GM12878 (cell line): Measurements from ENCODE around the gene NNMT. TPM values are rescaled to one million over a fixed set of nuclear protein-coding genes. Genes with fewer than 3 reads are reported as not detected.

Experiments used
- ATAC-seq: fragments of 200-7000 bp; cut with Tn5 transposase; 3 replicates; pipeline ENCODE4 v1.9.1; 2020; ENCODE audit warnings: mild to moderate bottlenecking, moderate library complexity
- BruUV-seq: library from RNA; stranded (reverse); fragments of 400-500 nt; replicated peaks from 2 replicates; lab custom pipeline; 2021; lab: Mats Ljungman, UMichigan
- CTCF ChIA-PET: fragments of 300-600 bp; sonication (Branson Sonifier 250); formaldehyde crosslinking; extraction: SDS; loops from one replicate; lab custom pipeline; 2021; ENCODE audit warnings: inconsistent platforms; lab: Yijun Ruan, JAX
- POLR2A ChIA-PET: fragments of 350-600 bp; formaldehyde crosslinking; extraction: SDS; loops from one replicate; lab custom pipeline; 2021; ENCODE audit warnings: inconsistent platforms; lab: Charles Lee
- RAD21 ChIA-PET: fragments of 300-600 bp; sonication (Branson Sonifier 250); formaldehyde crosslinking; loops from one replicate; lab custom pipeline; 2023; ENCODE audit warnings: antibody characterized with exemption; ENCODE audit not compliant: unreplicated experiment; lab: Charles Lee
- SMC1A ChIA-PET: fragments of 300-600 bp; sonication (Branson Sonifier 250); formaldehyde crosslinking; loops from one replicate; lab custom pipeline; 2023; ENCODE audit not compliant: unreplicated experiment, uncharacterized antibody; lab: Charles Lee
- DNase-seq: peaks from one replicate; pipeline ENCODE4 v3.0.0-alpha.2; 2011; ENCODE audit warnings: low read depth, low spot score
- FAIRE-seq: peaks from 3 replicates; lab custom pipeline; 2011; peaks lifted over from hg19 to GRCh38; lab: Jason Lieb, UNC
- H2AFZ ChIP-seq: 2 replicates; pipeline ENCODE4 v1.6.0; 2011; ENCODE audit warnings: low read depth, low read length, control low read depth; ENCODE audit not compliant: control insufficient read depth
- H3K27ac ChIP-seq: 2 replicates; pipeline ENCODE4 v1.5.1; 2011; ENCODE audit warnings: control low read depth; ENCODE audit not compliant: control insufficient read depth, insufficient read depth
- H3K27me3 ChIP-seq, 2 experiments: replicated peaks in 1 of 2; 2 replicates each; pipeline versions ENCODE4 v1.6.0 to v1.6.1; 2011; ENCODE audit warnings: low read length in 1 of 2; ENCODE audit not compliant: control insufficient read depth in 2 of 2, insufficient read depth in 2 of 2
- H3K36me3 ChIP-seq, 2 experiments: 2 replicates each; pipeline ENCODE4 v1.5.1; 2011; ENCODE audit warnings: low read length in 1 of 2; ENCODE audit not compliant: control insufficient read depth in 2 of 2, insufficient read depth in 2 of 2
- H3K4me1 ChIP-seq: 2 replicates; pipeline ENCODE4 v1.6.1; 2011; ENCODE audit warnings: mild to moderate bottlenecking, low read length, moderate library complexity, mixed read lengths; ENCODE audit not compliant: control insufficient read depth, insufficient read depth
- H3K4me2 ChIP-seq: 2 replicates; pipeline ENCODE4 v1.6.0; 2011; ENCODE audit warnings: control low read depth; ENCODE audit not compliant: control insufficient read depth, insufficient read depth
- H3K4me3 ChIP-seq: fragments of 200-600 bp; sonication (generic); 2 replicates; pipeline ENCODE4 v1.5.1; 2016
- H3K79me2 ChIP-seq: 2 replicates; pipeline ENCODE4 v1.6.0; 2011; ENCODE audit warnings: low read length; ENCODE audit not compliant: control insufficient read depth, insufficient read depth
- H3K9ac ChIP-seq: 2 replicates; pipeline ENCODE4 v1.8.0; 2011; ENCODE audit warnings: low read length, control low read depth, mixed read lengths; ENCODE audit not compliant: control insufficient read depth, insufficient read depth
- H3K9me3 ChIP-seq: replicated peaks from 3 replicates; pipeline ENCODE4 v1.5.1; 2011; ENCODE audit warnings: mild to moderate bottlenecking, low read length; ENCODE audit not compliant: control insufficient read depth, insufficient read depth
- H4K20me1 ChIP-seq: 2 replicates; pipeline ENCODE4 v1.6.0; 2011; ENCODE audit not compliant: control insufficient read depth, insufficient read depth
- CEBPB ChIP-seq, 2 experiments: fragments of 150-350 bp in 1 of 2; IDR thresholded peaks; 2 replicates each; pipeline ENCODE4 v1.6.1; 2012 to 2014; ENCODE audit warnings: low read depth in 2 of 2, low read length in 2 of 2, borderline replicate concordance in 1 of 2, inconsistent platforms in 1 of 2
- CREB1 ChIP-seq: IDR thresholded peaks from 2 replicates; pipeline ENCODE4 v1.6.1; 2012; ENCODE audit warnings: low read depth, mild to moderate bottlenecking, inconsistent platforms
- DPF2 ChIP-seq: fragments of 450-650 bp; IDR thresholded peaks from 2 replicates; pipeline ENCODE4 v1.6.1; 2017; ENCODE audit warnings: mild to moderate bottlenecking
- EGR1 ChIP-seq, 2 experiments: IDR thresholded peaks; 1 replicate in 1 of 2; 2 replicates in 1 of 2; pipeline ENCODE4 v1.6.1; 2011 to 2012; ENCODE audit warnings: low read depth in 2 of 2, low read length in 2 of 2, borderline replicate concordance in 1 of 2, mild to moderate bottlenecking in 1 of 2, moderate library complexity in 1 of 2
- ELK1 ChIP-seq: IDR thresholded peaks from 2 replicates; pipeline ENCODE4 v1.6.1; 2012; ENCODE audit warnings: low read depth, low read length, improper control_type of control experiment
- FOXK2 ChIP-seq: fragments of 450-650 bp; IDR thresholded peaks from 2 replicates; pipeline ENCODE4 v1.6.1; 2017; ENCODE audit warnings: mild to moderate bottlenecking, moderate library complexity
- HCFC1 ChIP-seq: fragments of 150-350 bp; IDR thresholded peaks from 2 replicates; pipeline ENCODE4 v1.6.1; 2014; ENCODE audit warnings: low read length
- KDM1A ChIP-seq: fragments of 200-600 bp; sonication (generic); IDR thresholded peaks from 2 replicates; pipeline ENCODE4 v1.6.1; 2016; ENCODE audit warnings: borderline replicate concordance
- MLLT1 ChIP-seq: fragments of 450-650 bp; IDR thresholded peaks from 2 replicates; pipeline ENCODE4 v1.6.1; 2016; ENCODE audit warnings: mild to moderate bottlenecking
- NRF1 ChIP-seq: conservative IDR thresholded peaks from 2 replicates; pipeline ENCODE4 v1.6.1; 2011; ENCODE audit warnings: mild to moderate bottlenecking, low read depth, low read length, improper control_type of control experiment
- POLR2AphosphoS5 ChIP-seq: IDR thresholded peaks from 2 replicates; pipeline ENCODE4 v1.6.1; 2011; ENCODE audit warnings: mild to moderate bottlenecking, low read length, inconsistent platforms
- POU2F2 ChIP-seq: IDR thresholded peaks from 3 replicates; pipeline ENCODE4 v1.6.1; 2011; ENCODE audit warnings: low read depth, mild to moderate bottlenecking, low read length, borderline replicate concordance
- RFX5 ChIP-seq: IDR thresholded peaks from 2 replicates; pipeline ENCODE4 v1.6.1; 2011; ENCODE audit warnings: low read depth, low read length, improper control_type of control experiment
- SIN3A ChIP-seq: IDR thresholded peaks from 2 replicates; pipeline ENCODE4 v1.6.1; 2012; ENCODE audit warnings: low read depth, low read length, improper control_type of control experiment
- SIX5 ChIP-seq: IDR thresholded peaks from 2 replicates; pipeline ENCODE4 v1.6.1; 2011; ENCODE audit warnings: mild to moderate bottlenecking, low read depth, low read length, moderate library complexity; ENCODE audit not compliant: severe bottlenecking
- SPI1 ChIP-seq: IDR thresholded peaks from 2 replicates; pipeline ENCODE4 v1.6.1; 2011; ENCODE audit warnings: low read depth, mild to moderate bottlenecking, low read length, moderate library complexity, borderline replicate concordance; ENCODE audit not compliant: insufficient read depth
- TARDBP ChIP-seq: IDR thresholded peaks from 2 replicates; pipeline ENCODE4 v1.6.1; 2016; ENCODE audit warnings: borderline replicate concordance
- TCF12 ChIP-seq: IDR thresholded peaks from 2 replicates; pipeline ENCODE4 v1.6.1; 2011; ENCODE audit warnings: low read depth, mild to moderate bottlenecking, low read length
- WRNIP1 ChIP-seq: IDR thresholded peaks from 2 replicates; pipeline ENCODE4 v1.6.1; 2011; ENCODE audit warnings: low read depth, low read length, improper control_type of control experiment, borderline replicate concordance
- ZNF274 ChIP-seq: IDR thresholded peaks from one replicate; pipeline ENCODE4 v1.8.0; 2011; ENCODE audit not compliant: insufficient read length, insufficient read depth
- ZNF384 ChIP-seq: IDR thresholded peaks from 2 replicates; pipeline ENCODE4 v1.6.1; 2012; ENCODE audit warnings: low read depth, mild to moderate bottlenecking, low read length, improper control_type of control experiment, borderline replicate concordance
- WGBS: methylation state at CpG from one replicate; pipeline ENCODE4 v1.1.6; 2016; ENCODE audit warnings: low lambda C conversion rate; ENCODE audit not compliant: insufficient replicate concordance, insufficient coverage; ENCODE audit errors: missing lambda C conversion rate; 5-methylcytosine and 5-hydroxymethylcytosine counted together
- in situ Hi-C: fragments of 300-500 bp; cut with MboI; formaldehyde crosslinking; loops from 9 replicates; pipeline ENCODE4 v1.14.3; 2018; ENCODE audit warnings: mixed read lengths
- intact Hi-C: fragments of 100-400 bp; cut with micrococcal nuclease; formaldehyde crosslinking; loops from one replicate; pipeline ENCODE4 v1.14.2; 2022; ENCODE audit not compliant: unreplicated experiment
- polyA plus RNA-seq, 11 experiments: library from polyadenylated mRNA; depleted of rRNA in 4 of 11; unstranded in 6 of 11; stranded (reverse) in 5 of 11; fragments of >200 nt; fragmentation: Nextera tagmentation in 4 of 11; fragmentation: Illumina TruSeq in 1 of 11; extraction: Ambion mirVana in 4 of 11; extraction: Trizol in 1 of 11; gene quantifications; 1 replicate in 1 of 11; 2 replicates in 10 of 11; pipeline versions ENCODE4 v1.2.1 to v1.2.3, GENCODE V29; 2011 to 2016; ENCODE audit warnings: inconsistent platforms in 2 of 11, missing spikeins in 2 of 11, low read depth in 1 of 11
- total RNA-seq, 4 experiments: library from RNA; depleted of rRNA in 3 of 4; stranded (reverse); fragments of >200 nt in 3 of 4; fragmentation: Illumina TruSeq in 1 of 4; extraction: Trizol in 1 of 4; gene quantifications; 2 replicates each; pipeline versions ENCODE4 v1.2.1 to v1.2.3, GENCODE V29; 2013 to 2021

The NNMT gene
- total and polyA plus RNA-seq, 10 of the 15 experiments (the other 5 are each of a cell fraction or from before 2014, with no cell fraction given) = 0.46 TPM; not detected in 9

- no peak for TF ChIP-seq MLLT1
Measured at GRCh38 chr11:114276077-114276476, 20.1 kb upstream of the NNMT start (continued).

- intact Hi-C loops = no loop called here
- H4K20me1 ChIP-seq = no peaks in the 10 kb centered on the region
- ChIA-PET RAD21 (interaction anchor here (1.4 kb wide), 1 partner anchor 17 kb away, joined by 4 read pairs; no protein-coding TSS in a partner anchor), POLR2A (no interaction called here), CTCF (interaction anchor here (2.4 kb wide), 1 partner anchor 17 kb away, joined by 5 read pairs; no protein-coding TSS in a partner anchor)
- BruUV-seq = no TSS peak
- ATAC-seq (no peak), FAIRE-seq (no peak)
- WGBS = 22% methylated on average over 11 of the region's 11 CpGs
- no peak for TF ChIP-seq KDM1A
- TF ChIP-seq DPF2 = no peak
- TF ChIP-seq TCF12 = no peak
- no peak for TF ChIP-seq SPI1
- no peak for TF ChIP-seq WRNIP1
- no peak for TF ChIP-seq SIN3A
- no peak for TF ChIP-seq ELK1
- TF ChIP-seq SIX5 = no peak
- TF ChIP-seq ZNF274 = no peak
- TF ChIP-seq POLR2AphosphoS5 = no peak
- TF ChIP-seq EGR1 (IDR thresholded peaks at IDR 0.05; ENCODE audit: borderline replicate concordance in 1 of 2, low read depth in 2 of 2, low read length in 2 of 2) = no peak
- no peak for TF ChIP-seq POU2F2
- TF ChIP-seq CREB1 = no peak
- no peak for TF ChIP-seq TARDBP
- TF ChIP-seq ZNF384 = no peak
- TF ChIP-seq FOXK2 = no peak
- no peak for TF ChIP-seq NRF1
- TF ChIP-seq HCFC1 = no peak
- TF ChIP-seq RFX5 = no peak
- TF ChIP-seq CEBPB (IDR thresholded peaks at IDR 0.05; ENCODE audit: borderline replicate concordance in 1 of 2, low read depth in 2 of 2, low read length in 2 of 2) = no peak
- TF ChIP-seq, all 136 proteins: peak for 0
- H3K4me3 ChIP-seq = no peak overlapping the region
- in situ Hi-C loops = no loop called here
- no peaks in the 10 kb centered on the region for H3K36me3 ChIP-seq
- no peaks in the 10 kb centered on the region for H3K79me2 ChIP-seq
- no peak overlapping the region for H3K9ac ChIP-seq
- no peak overlapping the region for H3K4me2 ChIP-seq
- H3K27ac ChIP-seq = no peak overlapping the region
- SMC1A ChIA-PET = interaction anchor here (0.7 kb wide), 1 partner anchor 45 kb away, joined by 3 read pairs; no protein-coding TSS in a partner anchor
- H2AFZ ChIP-seq = no peak overlapping the region
- no peaks in the 10 kb centered on the region for H3K4me1 ChIP-seq
- no peak for DNase-seq
- no peaks in the 10 kb centered on the region for H3K9me3 ChIP-seq
- H3K27me3 ChIP-seq = peaks cover 2 to 6% of the 10 kb centered on the region in 2 experiments; a peak in 3 of 4 replicates
Measured at GRCh38 chr11:114277637-114278341, 18.4 kb upstream of the NNMT start.
